Endothelial cell of umbilical vein (primary cell): ENCODE results near the gene SMCO2. TPM values are rescaled to one million over a fixed set of nuclear protein-coding genes. Genes with fewer than 3 reads are reported as not detected.

Experiments
- BruUV-seq: library from RNA; stranded (reverse); fragments of 400-500 nt; replicated peaks from 2 replicates; lab custom pipeline; 2021; lab: Mats Ljungman, UMichigan
- CTCF ChIA-PET: fragments of 300-600, 350-600 bp; sonication (Branson Sonifier 250); formaldehyde crosslinking; loops from one replicate; lab custom pipeline; 2021; ENCODE audit warnings: antibody characterized with exemption, inconsistent platforms; lab: Charles Lee
- POLR2A ChIA-PET: fragments of 300-600, 350-600 bp; sonication (Branson Sonifier 250); formaldehyde crosslinking; loops from one replicate; lab custom pipeline; 2021; ENCODE audit warnings: antibody characterized with exemption, inconsistent platforms; lab: Charles Lee
- DNase-seq: peaks from one replicate; pipeline ENCODE4 v3.0.0-alpha.2; 2011; ENCODE audit warnings: low read depth, low spot score
- FAIRE-seq: peaks from 2 replicates; lab custom pipeline; 2011; peaks lifted over from hg19 to GRCh38; lab: Jason Lieb, UNC
- H2AFZ ChIP-seq: 2 replicates; pipeline ENCODE4 v1.6.0; 2012; ENCODE audit warnings: low read depth, low read length, control low read depth, inconsistent platforms
- H3K27ac ChIP-seq: 2 replicates; pipeline ENCODE4 v1.5.1; 2011; ENCODE audit warnings: low read depth, mild to moderate bottlenecking, control low read depth, low read length, moderate library complexity; ENCODE audit not compliant: insufficient read depth
- H3K27me3 ChIP-seq, 2 experiments: 2 replicates each; pipeline versions ENCODE4 v1.6.0 to v1.6.1; 2011; ENCODE audit warnings: low read length in 2 of 2, mixed read lengths in 1 of 2; ENCODE audit not compliant: control insufficient read depth in 2 of 2, insufficient read depth in 2 of 2
- H3K36me3 ChIP-seq, 2 experiments: 2 replicates in 1 of 2; 3 replicates in 1 of 2; pipeline ENCODE4 v1.5.1; 2011; ENCODE audit warnings: low read length in 2 of 2, mild to moderate bottlenecking in 1 of 2, moderate library complexity in 1 of 2; ENCODE audit not compliant: control insufficient read depth in 2 of 2, insufficient read depth in 2 of 2; ENCODE audit errors: extremely low read depth in 1 of 2
- H3K4me1 ChIP-seq: 3 replicates; pipeline ENCODE4 v1.5.1; 2011; ENCODE audit warnings: mild to moderate bottlenecking, low read length; ENCODE audit not compliant: control insufficient read depth, insufficient read depth; ENCODE audit errors: extremely low read depth
- H3K4me2 ChIP-seq: 2 replicates; pipeline ENCODE4 v1.6.1; 2011; ENCODE audit warnings: low read length, control low read depth, mixed read lengths; ENCODE audit not compliant: insufficient read depth
- H3K4me3 ChIP-seq, 3 experiments: fragments of 200-600 bp in 1 of 3; sonication (generic), shearing (Covaris generic) in 1 of 3; replicated peaks in 1 of 3; 2 replicates each; pipeline ENCODE4 v1.5.1; 2011 to 2016; ENCODE audit warnings: control low read depth in 3 of 3, low read length in 3 of 3, mild to moderate bottlenecking in 2 of 3, inconsistent platforms in 1 of 3, low read depth in 1 of 3, moderate library complexity in 1 of 3; ENCODE audit not compliant: insufficient read depth in 1 of 3
- H3K79me2 ChIP-seq: 2 replicates; pipeline ENCODE4 v1.6.0; 2012; ENCODE audit warnings: low read length, inconsistent platforms; ENCODE audit not compliant: control insufficient read depth, insufficient read depth
- H3K9ac ChIP-seq: replicated peaks from 2 replicates; pipeline ENCODE3; 2011; ENCODE audit warnings: low read length, control low read depth; ENCODE audit not compliant: insufficient read depth; ENCODE audit errors: extremely low read depth
- H3K9me1 ChIP-seq: replicated peaks from 3 replicates; pipeline ENCODE4 v1.6.0; 2011; ENCODE audit warnings: mild to moderate bottlenecking, low read length; ENCODE audit not compliant: control insufficient read depth, insufficient read depth; ENCODE audit errors: extremely low read depth
- H3K9me3 ChIP-seq: replicated peaks from 2 replicates; pipeline ENCODE4 v1.5.1; 2012; ENCODE audit warnings: low read length, inconsistent platforms; ENCODE audit not compliant: control insufficient read depth, insufficient read depth
- H4K20me1 ChIP-seq: replicated peaks from 2 replicates; pipeline ENCODE3; 2011; ENCODE audit warnings: mild to moderate bottlenecking, low read length; ENCODE audit not compliant: control insufficient read depth, insufficient read depth; ENCODE audit errors: extremely low read depth
- EZH2 ChIP-seq: IDR thresholded peaks from 2 replicates; pipeline ENCODE4 v1.6.1; 2012; ENCODE audit warnings: borderline replicate concordance, low read depth, mild to moderate bottlenecking, moderate library complexity, low read length, inconsistent platforms; ENCODE audit not compliant: severe bottlenecking
- FOS ChIP-seq: IDR thresholded peaks from 2 replicates; pipeline ENCODE4 v1.6.1; 2011; ENCODE audit warnings: mild to moderate bottlenecking, low read length, moderate library complexity, borderline replicate concordance; ENCODE audit not compliant: insufficient read depth
- GATA2 ChIP-seq: IDR thresholded peaks from 2 replicates; pipeline ENCODE4 v1.7.0; 2011; ENCODE audit warnings: low read depth, mild to moderate bottlenecking, moderate library complexity, mixed read lengths, low read length; ENCODE audit not compliant: insufficient read length, insufficient read depth
- JUN ChIP-seq: IDR thresholded peaks from 2 replicates; pipeline ENCODE4 v1.6.1; 2011; ENCODE audit warnings: borderline replicate concordance, low read depth; ENCODE audit not compliant: insufficient read length, insufficient read depth
- MYC ChIP-seq: IDR thresholded peaks from one replicate; pipeline ENCODE4 v1.6.1; 2011; ENCODE audit warnings: mild to moderate bottlenecking, low read depth, low read length
- POLR2A ChIP-seq: IDR thresholded peaks from 2 replicates; pipeline ENCODE4 v1.6.1; 2012; ENCODE audit warnings: low read depth, mild to moderate bottlenecking, control low read depth, low read length
- POLR2AphosphoS5 ChIP-seq: IDR thresholded peaks from 2 replicates; pipeline ENCODE4 v1.6.1; 2012; ENCODE audit warnings: low read depth, mild to moderate bottlenecking, control low read depth, low read length, moderate library complexity; ENCODE audit not compliant: insufficient read depth
- dilution Hi-C: fragments of 300-500 bp; cut with MboI; formaldehyde crosslinking; loops from one replicate; pipeline ENCODE4 v1.15.0; 2019; ENCODE audit warnings: low sequenced_read_pairs; ENCODE audit not compliant: extremely low pct_ligation_motif_present
- intact Hi-C: fragments of 100-400 bp; cut with micrococcal nuclease; formaldehyde crosslinking; loops from one replicate; pipeline ENCODE4 v1.10.0; 2022
- polyA plus RNA-seq, 4 experiments: library from polyadenylated mRNA; depleted of rRNA in 3 of 4; stranded (reverse) in 3 of 4; unstranded in 1 of 4; fragments of >200 nt; gene quantifications; 2 replicates each; pipeline versions ENCODE4 v1.2.1 to v1.2.3, GENCODE V29; 2011 to 2012; ENCODE audit warnings: missing spikeins in 1 of 4
- total RNA-seq: library from RNA; stranded (reverse); gene quantifications from 2 replicates; pipeline ENCODE4 v1.2.3, GENCODE V29; 2021
- TF ChIP-seq, protein P1 (sequence below): IDR thresholded peaks from 2 replicates; pipeline ENCODE4 v1.6.1; 2011; ENCODE audit not compliant: insufficient read depth, insufficient read length
- TF ChIP-seq, protein P2 (sequence below), 2 donors: IDR thresholded peaks; 1 replicate in 1 of 2; 2 replicates in 1 of 2; pipeline ENCODE4 v1.5.1; 2011; ENCODE audit warnings: low read length in 2 of 2, mild to moderate bottlenecking in 2 of 2, moderate library complexity in 2 of 2, control low read depth in 1 of 2, inconsistent platforms in 1 of 2, low read depth in 1 of 2; ENCODE audit not compliant: insufficient read depth in 1 of 2; ENCODE audit errors: extremely low read depth in 1 of 2

The SMCO2 gene
- total and polyA plus RNA-seq, 2 donors (not counting 3 experiments of a cell fraction or from before 2014, with no cell fraction given) = 0.33 to 0.49 TPM

DNA sequence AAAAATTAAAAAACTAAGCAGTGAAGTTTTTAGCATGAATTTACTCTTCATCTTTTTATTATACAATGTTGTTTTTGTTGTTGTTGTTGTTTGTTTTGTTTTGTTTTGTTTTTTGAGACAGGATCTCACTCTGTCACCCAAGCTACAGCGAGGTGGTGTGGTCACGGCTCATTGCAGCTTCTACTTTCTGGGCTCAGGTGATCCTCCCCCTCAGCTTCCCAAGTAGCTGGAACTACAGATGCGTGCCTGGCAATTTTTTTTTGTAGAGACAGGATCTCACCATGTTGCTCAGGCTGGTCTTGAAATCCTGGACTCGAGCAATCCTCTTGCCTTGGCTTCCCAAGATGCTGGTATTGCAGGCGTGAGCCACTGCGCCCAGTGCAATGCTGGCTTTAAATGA lies 88.8 kb downstream of the SMCO2 start:
- Histone ChIP-seq H3K4me2 (no peak overlapping the region), H3K36me3 (peaks cover 0 to 2% of the 10 kb centered on the region in 2 experiments), H3K27me3 (no peaks in the 10 kb centered on the region), H3K9me3 (no peaks in the 10 kb centered on the region), H3K4me3 (no peak overlapping the region), H3K9ac (no peak overlapping the region), H3K27ac (no peak overlapping the region), H4K20me1 (peaks cover 9% of the 10 kb centered on the region), H3K4me1 (peaks cover 23% of the 10 kb centered on the region), H2AFZ (no peak overlapping the region), H3K9me1 (no peaks in the 10 kb centered on the region), H3K79me2 (peaks cover 97% of the 10 kb centered on the region)
- TF ChIP-seq GATA2 (no peak), EZH2 (no peak), POLR2A (no peak)
- ChIA-PET CTCF (no interaction called here), POLR2A (no interaction called here)
- no peak for FAIRE-seq
- BruUV-seq = no TSS peak
- intact Hi-C loops = no loop called here
- no peak for DNase-seq
- dilution Hi-C loops = no loop called here

DNA sequence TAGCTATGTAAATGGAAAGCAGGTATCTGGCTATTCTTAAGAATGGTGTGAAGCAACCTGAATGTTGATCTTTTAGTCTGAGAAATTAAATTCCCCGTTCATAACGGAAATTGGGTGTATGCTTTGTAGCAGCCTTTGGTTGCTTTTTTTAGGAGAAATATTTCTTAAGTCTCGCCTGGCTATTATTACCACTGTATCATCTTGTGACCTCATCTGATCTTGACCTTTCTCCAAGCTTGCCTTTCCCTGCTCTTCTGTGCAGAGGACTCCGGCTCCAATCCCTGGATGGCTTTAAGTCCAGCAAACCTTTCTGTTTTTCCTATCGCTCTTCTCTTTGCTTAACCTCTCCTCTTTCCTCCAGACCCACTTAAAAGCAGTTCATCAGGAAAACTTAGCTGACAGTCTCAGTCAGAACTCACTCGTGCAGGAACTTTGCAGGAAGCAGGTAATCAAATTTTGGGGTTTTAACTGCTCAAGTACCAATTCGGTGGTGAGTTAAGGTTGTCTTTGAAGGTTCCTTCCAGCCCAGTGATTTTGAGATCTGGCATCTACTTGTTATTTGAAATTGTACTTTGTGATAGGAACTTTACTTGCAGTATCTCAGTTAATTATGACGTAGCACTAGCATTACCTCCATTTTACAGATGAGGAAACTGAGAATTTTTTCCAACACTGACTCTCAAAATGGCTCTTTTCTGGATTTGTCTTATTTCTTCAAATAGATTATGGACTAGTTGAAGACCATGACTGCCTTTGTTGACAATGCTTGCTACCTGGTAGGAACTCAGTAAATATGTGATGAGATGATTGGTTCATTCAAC lies 91.5 kb downstream of the SMCO2 start:
- Histone ChIP-seq H3K79me2 (peaks cover 98% of the 10 kb centered on the region), H3K9me1 (no peaks in the 10 kb centered on the region), H3K27me3 (no peaks in the 10 kb centered on the region), H4K20me1 (peaks cover 7% of the 10 kb centered on the region), H3K36me3 (peaks cover 0 to 2% of the 10 kb centered on the region in 2 experiments), H3K4me2 (no peak overlapping the region), H3K4me3 (no peak overlapping the region), H3K4me1 (peaks cover 23% of the 10 kb centered on the region), H3K9ac (no peak overlapping the region), H3K9me3 (no peaks in the 10 kb centered on the region), H2AFZ (no peak overlapping the region), H3K27ac (no peak overlapping the region)
- FAIRE-seq (no peak), DNase-seq (no peak)
- no peak for TF ChIP-seq FOS
- TF ChIP-seq EZH2 = no peak
- TF ChIP-seq, protein P1, sequence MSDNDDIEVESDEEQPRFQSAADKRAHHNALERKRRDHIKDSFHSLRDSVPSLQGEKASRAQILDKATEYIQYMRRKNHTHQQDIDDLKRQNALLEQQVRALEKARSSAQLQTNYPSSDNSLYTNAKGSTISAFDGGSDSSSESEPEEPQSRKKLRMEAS = no peak
- no peak for TF ChIP-seq POLR2A
- TF ChIP-seq MYC = no peak
- no peak for TF ChIP-seq GATA2
- TF ChIP-seq JUN = no peak
- no peak for TF ChIP-seq POLR2AphosphoS5
- TF ChIP-seq, protein P2, sequence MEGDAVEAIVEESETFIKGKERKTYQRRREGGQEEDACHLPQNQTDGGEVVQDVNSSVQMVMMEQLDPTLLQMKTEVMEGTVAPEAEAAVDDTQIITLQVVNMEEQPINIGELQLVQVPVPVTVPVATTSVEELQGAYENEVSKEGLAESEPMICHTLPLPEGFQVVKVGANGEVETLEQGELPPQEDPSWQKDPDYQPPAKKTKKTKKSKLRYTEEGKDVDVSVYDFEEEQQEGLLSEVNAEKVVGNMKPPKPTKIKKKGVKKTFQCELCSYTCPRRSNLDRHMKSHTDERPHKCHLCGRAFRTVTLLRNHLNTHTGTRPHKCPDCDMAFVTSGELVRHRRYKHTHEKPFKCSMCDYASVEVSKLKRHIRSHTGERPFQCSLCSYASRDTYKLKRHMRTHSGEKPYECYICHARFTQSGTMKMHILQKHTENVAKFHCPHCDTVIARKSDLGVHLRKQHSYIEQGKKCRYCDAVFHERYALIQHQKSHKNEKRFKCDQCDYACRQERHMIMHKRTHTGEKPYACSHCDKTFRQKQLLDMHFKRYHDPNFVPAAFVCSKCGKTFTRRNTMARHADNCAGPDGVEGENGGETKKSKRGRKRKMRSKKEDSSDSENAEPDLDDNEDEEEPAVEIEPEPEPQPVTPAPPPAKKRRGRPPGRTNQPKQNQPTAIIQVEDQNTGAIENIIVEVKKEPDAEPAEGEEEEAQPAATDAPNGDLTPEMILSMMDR (IDR thresholded peaks at IDR 0.05; ENCODE audit: extremely low read depth in 1 of 2, insufficient read depth in 1 of 2, low read depth in 1 of 2, low read length in 2 of 2) = no peak
- BruUV-seq = no TSS peak
- CTCF ChIA-PET = interaction anchor here (1.4 to 1.5 kb wide), 2 partner anchors 8 to 92 kb away, joined by 3 to 8 read pairs; no protein-coding TSS in a partner anchor
- intact Hi-C loops = no loop called here
- POLR2A ChIA-PET = no interaction called here
- dilution Hi-C loops = no loop called here
